Smooth muscle cell (in vitro differentiated cells): ENCODE results near the gene KIAA1328. TPM values are rescaled to one million over a fixed set of nuclear protein-coding genes. Genes with fewer than 3 reads are reported as not detected.

Source experiments
- DNase-seq: peaks from one replicate; lab custom pipeline; 2025; ENCODE audit not compliant: unreplicated experiment; lab: John Stamatoyannopoulos, UW
- H2AFZ ChIP-seq: fragments of 200-600 bp; sonication (generic); 2 replicates; pipeline ENCODE4 v1.6.0; 2016; ENCODE audit warnings: antibody characterized with exemption, low read depth, mild to moderate bottlenecking
- H3F3A ChIP-seq: fragments of 200-600 bp; sonication (generic); 2 replicates; pipeline ENCODE4 v1.6.0; 2017; ENCODE audit warnings: antibody characterized with exemption, low read depth
- H3K27ac ChIP-seq: fragments of 200-600 bp; sonication (generic); 2 replicates; pipeline ENCODE4 v1.5.1; 2016; ENCODE audit warnings: low read depth, mild to moderate bottlenecking
- H3K27me3 ChIP-seq: fragments of 200-600 bp; sonication (generic); 2 replicates; pipeline ENCODE4 v1.6.1; 2016; ENCODE audit warnings: low read depth, mild to moderate bottlenecking
- H3K36me3 ChIP-seq: fragments of 200-600 bp; sonication (generic); 2 replicates; pipeline ENCODE4 v1.5.1; 2016; ENCODE audit warnings: low read depth
- H3K4me1 ChIP-seq: fragments of 200-600 bp; sonication (generic); 2 replicates; pipeline ENCODE4 v1.5.1; 2016; ENCODE audit warnings: low read depth
- H3K4me2 ChIP-seq: fragments of 200-600 bp; sonication (generic); 2 replicates; pipeline ENCODE4 v1.6.0; 2016; ENCODE audit warnings: mild to moderate bottlenecking
- H3K4me3 ChIP-seq: fragments of 200-600 bp; sonication (generic); 2 replicates; pipeline ENCODE4 v1.5.1; 2016; ENCODE audit warnings: mild to moderate bottlenecking
- H3K79me2 ChIP-seq: fragments of 200-600 bp; sonication (generic); 2 replicates; pipeline ENCODE4 v1.6.0; 2016; ENCODE audit warnings: low read depth, mild to moderate bottlenecking
- H3K9ac ChIP-seq: fragments of 200-600 bp; sonication (generic); 2 replicates; pipeline ENCODE4 v1.6.0; 2016; ENCODE audit warnings: low read depth
- H3K9me3 ChIP-seq: fragments of 200-600 bp; sonication (generic); replicated peaks from 2 replicates; pipeline ENCODE4 v1.5.1; 2016; ENCODE audit warnings: low read depth
- H4K20me1 ChIP-seq: fragments of 200-600 bp; sonication (generic); 2 replicates; pipeline ENCODE4 v1.6.0; 2016; ENCODE audit warnings: low read depth
- WGBS: methylation state at CpG from one replicate; pipeline ENCODE4 v1.1.7; 2016; ENCODE audit warnings: low lambda C conversion rate; 5-methylcytosine and 5-hydroxymethylcytosine counted together
- polyA plus RNA-seq: library from polyadenylated mRNA; unstranded; fragments of >200 nt; fragmentation: Nextera tagmentation; extraction: Ambion mirVana; gene quantifications from 2 replicates; pipeline ENCODE4 v1.2.1, GENCODE V29; 2016
- total RNA-seq: library from RNA; depleted of rRNA; stranded (reverse); fragments of >200 nt; gene quantifications from 2 replicates; pipeline ENCODE4 v1.2.3, GENCODE V29; 2014
- TF ChIP-seq, protein P1 (sequence below): fragments of 200-600 bp; sonication (generic); IDR thresholded peaks from 2 replicates; pipeline ENCODE4 v1.5.1; 2017; ENCODE audit warnings: borderline replicate concordance, mild to moderate bottlenecking, antibody characterized with exemption; ENCODE audit not compliant: insufficient read depth, poor library complexity, severe bottlenecking

The KIAA1328 gene
- total and polyA plus RNA-seq, 2 experiments from 2014 or later, result 2.2 to 11.7 TPM

DNA sequence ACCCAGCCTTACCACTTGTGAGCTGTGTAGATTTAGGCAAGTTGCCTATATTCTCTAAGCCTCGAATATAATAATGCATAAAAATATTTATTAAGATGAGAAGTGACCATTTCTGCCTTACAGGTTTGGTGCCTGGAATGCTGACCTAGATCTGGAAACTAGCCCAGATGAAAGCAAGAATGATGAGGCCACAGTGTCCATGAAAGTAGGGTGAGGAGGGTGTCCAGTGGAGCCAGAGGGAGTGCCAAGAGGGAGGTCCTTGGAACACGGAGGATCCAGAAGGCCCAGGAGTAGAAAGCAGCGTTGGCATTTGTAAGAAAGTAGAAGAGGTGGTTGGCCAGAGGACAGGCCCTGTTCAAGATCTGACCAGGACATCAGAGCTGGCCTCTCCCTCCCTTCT is 402.3 kb downstream of the KIAA1328 start:
- TF ChIP-seq, protein P1, sequence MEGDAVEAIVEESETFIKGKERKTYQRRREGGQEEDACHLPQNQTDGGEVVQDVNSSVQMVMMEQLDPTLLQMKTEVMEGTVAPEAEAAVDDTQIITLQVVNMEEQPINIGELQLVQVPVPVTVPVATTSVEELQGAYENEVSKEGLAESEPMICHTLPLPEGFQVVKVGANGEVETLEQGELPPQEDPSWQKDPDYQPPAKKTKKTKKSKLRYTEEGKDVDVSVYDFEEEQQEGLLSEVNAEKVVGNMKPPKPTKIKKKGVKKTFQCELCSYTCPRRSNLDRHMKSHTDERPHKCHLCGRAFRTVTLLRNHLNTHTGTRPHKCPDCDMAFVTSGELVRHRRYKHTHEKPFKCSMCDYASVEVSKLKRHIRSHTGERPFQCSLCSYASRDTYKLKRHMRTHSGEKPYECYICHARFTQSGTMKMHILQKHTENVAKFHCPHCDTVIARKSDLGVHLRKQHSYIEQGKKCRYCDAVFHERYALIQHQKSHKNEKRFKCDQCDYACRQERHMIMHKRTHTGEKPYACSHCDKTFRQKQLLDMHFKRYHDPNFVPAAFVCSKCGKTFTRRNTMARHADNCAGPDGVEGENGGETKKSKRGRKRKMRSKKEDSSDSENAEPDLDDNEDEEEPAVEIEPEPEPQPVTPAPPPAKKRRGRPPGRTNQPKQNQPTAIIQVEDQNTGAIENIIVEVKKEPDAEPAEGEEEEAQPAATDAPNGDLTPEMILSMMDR, result no peak
- Histone ChIP-seq H4K20me1 (no peaks in the 10 kb centered on the region), H3K9ac (no peak overlapping the region), H3K27me3 (no peaks in the 10 kb centered on the region), H3K79me2 (no peaks in the 10 kb centered on the region), H3F3A (no peaks in the 10 kb centered on the region), H3K9me3 (no peaks in the 10 kb centered on the region), H3K4me3 (no peak overlapping the region), H3K4me1 (no peaks in the 10 kb centered on the region), H3K4me2 (no peak overlapping the region), H3K27ac (no peak overlapping the region), H3K36me3 (no peaks in the 10 kb centered on the region), H2AFZ (no peak overlapping the region)
- DNase-seq, result no peak
- 89% methylated on average over 3 of the region's 3 CpGs for WGBS

DNA sequence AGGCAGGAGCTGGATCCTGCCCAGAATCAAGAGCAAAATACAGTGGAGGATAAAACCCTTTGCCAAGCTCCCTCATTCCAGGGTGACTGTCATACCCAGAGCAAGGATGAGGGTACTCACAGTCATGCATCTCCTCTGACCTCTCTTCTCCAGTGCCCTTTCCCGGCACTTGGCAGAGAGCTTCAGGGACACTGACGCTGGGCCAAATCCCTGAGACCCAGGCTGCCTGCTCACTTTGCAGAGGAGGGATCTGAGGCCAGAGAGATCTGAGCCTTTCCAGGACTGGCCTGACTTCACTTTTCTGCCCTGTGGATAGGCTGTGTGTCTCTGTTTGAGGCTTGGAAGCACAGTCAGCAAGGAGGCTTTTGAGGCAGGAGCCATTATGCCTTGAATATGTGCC is 406.7 kb downstream of the KIAA1328 start:
- Histone ChIP-seq H3K36me3 (no peaks in the 10 kb centered on the region), H2AFZ (no peak overlapping the region), H3K4me3 (no peak overlapping the region), H3K9me3 (no peaks in the 10 kb centered on the region), H3K27ac (no peak overlapping the region), H3K27me3 (no peaks in the 10 kb centered on the region), H4K20me1 (no peaks in the 10 kb centered on the region), H3F3A (no peaks in the 10 kb centered on the region), H3K4me2 (no peak overlapping the region), H3K79me2 (no peaks in the 10 kb centered on the region), H3K9ac (no peak overlapping the region), H3K4me1 (no peaks in the 10 kb centered on the region)
- TF ChIP-seq, protein P1, result no peak
- no peak for DNase-seq
- 88% methylated on average over 2 of the region's 2 CpGs for WGBS

DNA sequence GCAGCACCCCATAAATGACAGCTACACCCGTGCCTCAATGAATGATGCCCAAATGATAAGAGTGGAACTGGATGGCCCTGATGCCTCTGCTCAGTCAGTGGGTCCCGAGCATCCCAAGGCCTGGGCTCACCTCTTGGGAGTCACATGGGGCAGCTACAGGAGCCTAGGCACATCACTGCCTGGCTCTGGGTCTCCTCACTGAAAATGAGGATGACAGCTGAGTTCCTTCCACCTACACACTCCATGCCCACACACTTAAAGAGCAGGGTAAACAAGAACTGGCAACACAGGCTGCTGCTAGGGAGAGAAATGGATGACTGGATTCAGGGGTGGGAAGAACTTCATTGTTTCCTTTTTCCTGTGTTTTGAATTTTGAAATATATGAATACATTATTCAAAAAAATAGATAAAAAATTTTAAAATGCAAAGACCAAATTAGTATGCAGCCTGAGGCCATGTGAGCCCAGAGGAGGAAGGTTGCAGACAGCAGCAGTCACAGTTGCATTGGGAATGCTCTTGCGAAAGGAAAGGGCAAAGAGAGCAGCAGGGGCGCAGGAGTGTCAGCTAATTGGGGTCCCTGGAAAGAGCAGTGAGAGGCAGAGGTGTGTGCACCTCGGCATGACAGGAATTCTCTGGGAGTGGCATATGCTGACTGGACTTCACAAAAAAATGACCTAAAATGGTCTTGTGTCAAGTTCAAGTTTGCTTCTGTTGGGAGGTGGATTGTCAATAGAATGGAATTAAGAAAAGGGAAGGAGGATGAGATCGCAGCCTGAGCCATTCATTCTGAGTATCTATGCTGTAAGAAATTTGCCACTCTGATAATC is 409.6 kb downstream of the KIAA1328 start:
- no peaks in the 10 kb centered on the region for H3K36me3 ChIP-seq
- no peaks in the 10 kb centered on the region for H3K79me2 ChIP-seq
- H3K4me3 ChIP-seq, result no peak overlapping the region
- TF ChIP-seq, protein P1, result no peak
- no peaks in the 10 kb centered on the region for H4K20me1 ChIP-seq
- no peaks in the 10 kb centered on the region for H3K9me3 ChIP-seq
- DNase-seq, result no peak
- H3K4me1 ChIP-seq, result peaks cover 2% of the 10 kb centered on the region
- no peak overlapping the region for H3K27ac ChIP-seq
- 79% methylated on average over 6 of the region's 6 CpGs for WGBS
- H3F3A ChIP-seq, result no peaks in the 10 kb centered on the region
- H3K9ac ChIP-seq, result no peak overlapping the region
- H3K4me2 ChIP-seq, result no peak overlapping the region
- H3K27me3 ChIP-seq, result peaks cover 20% of the 10 kb centered on the region
- H2AFZ ChIP-seq, result no peak overlapping the region

DNA sequence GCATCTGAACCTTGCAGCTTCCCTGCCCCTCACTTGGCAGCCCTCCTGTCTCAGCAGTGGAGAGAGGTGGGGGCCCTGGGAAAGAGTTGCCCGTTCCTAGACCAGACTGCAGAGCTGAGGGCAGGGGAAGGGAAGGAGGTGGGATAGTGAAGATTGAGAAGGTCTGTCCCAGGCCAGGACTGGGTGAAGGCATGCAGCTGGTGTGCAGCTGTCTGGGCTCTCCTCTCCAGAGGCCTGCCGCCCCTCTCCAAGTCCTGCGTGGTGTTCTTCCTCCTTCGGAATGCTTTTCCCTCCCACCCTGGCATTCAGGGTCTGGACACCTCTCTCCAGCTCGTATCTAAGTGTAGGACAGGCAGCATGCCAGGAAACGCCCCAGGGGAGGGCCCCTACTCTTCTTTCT is 413.2 kb downstream of the KIAA1328 start:
- 86% methylated on average over 6 of the region's 6 CpGs for WGBS
- Histone ChIP-seq H3K36me3 (no peaks in the 10 kb centered on the region), H4K20me1 (no peaks in the 10 kb centered on the region), H3K4me1 (peaks cover 10% of the 10 kb centered on the region), H3K9me3 (no peaks in the 10 kb centered on the region), H3K4me2 (no peak overlapping the region), H2AFZ (no peak overlapping the region), H3K4me3 (no peak overlapping the region), H3K9ac (no peak overlapping the region), H3F3A (no peaks in the 10 kb centered on the region), H3K79me2 (no peaks in the 10 kb centered on the region), H3K27me3 (peaks cover 45% of the 10 kb centered on the region), H3K27ac (no peak overlapping the region)
- TF ChIP-seq, protein P1, result no peak
- no peak for DNase-seq
